ENCODE data around the gene BBS9.

The BBS9 gene

DNA sequence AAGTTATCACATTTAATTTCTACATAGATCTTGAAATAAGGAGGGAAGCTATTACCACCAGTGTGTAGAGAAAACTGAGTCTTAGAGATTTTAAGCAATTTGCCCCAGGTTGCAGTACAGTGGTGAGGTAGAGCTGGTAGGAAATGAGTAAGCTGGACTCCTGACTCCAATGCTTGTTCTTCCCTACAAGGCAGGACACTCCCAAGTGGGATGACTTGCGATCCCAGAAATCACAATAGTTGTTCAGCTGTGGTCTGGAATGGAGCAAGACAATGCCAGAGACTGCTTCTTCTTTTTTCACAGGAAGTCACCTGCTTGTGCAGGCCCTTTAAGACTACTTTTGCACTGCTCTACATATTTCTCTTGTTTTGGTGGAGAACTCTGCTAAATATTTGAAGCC, 448.8 kb downstream of the BBS9 start:
- DNase-seq = no peak

DNA sequence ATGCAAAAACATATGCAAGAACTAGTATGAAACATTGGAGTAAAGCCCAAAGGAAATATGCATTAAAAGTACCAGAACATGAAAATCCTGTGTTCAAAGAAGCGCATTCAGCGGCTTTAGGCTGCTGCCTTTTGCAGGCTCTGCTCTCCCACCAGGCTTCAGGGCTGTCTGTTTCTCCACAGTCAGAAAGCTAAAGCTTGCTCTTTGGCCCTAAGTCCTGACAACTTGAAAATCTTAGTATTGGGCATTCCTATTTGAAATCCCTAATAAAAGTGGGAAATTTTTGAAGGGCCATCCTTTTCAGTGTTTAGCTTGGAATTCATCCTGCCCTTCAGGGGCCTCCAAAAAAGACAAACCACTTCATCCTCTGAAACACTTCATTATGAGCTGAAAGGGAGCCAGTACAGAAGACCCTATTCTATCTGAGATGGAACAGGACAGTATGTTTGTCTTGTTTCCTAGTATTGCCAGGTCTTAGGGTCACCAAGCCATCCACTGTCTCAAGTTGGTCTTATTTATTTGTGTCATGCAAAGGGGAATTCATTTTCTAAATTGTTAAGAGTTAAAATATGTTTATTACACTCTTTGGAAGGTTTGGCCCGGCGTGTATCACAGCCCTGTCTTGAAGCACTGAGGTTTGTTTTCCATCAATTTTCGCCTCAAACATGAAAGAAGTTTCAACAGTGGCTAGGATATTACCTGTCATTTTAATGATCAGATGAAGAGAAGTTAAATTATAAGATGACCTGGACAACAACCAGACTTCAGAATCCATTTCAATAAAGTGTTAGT, 449.7 kb downstream of the BBS9 start:
- DNase-seq = no peak

DNA sequence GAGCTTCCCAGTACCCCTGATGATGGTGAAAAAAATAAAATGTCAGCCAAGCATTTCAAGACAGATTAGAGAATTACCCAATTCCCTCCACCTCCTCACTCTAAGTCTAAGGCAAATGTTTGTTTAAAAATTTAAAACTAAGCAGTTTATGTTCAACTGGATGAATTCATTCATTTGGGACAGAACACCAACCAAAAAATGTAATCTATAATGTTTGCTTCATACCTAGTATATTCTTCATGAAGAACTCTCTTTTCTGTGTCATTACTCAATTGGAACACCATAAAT, 450.3 kb downstream of the BBS9 start:
- no peak for DNase-seq

DNA sequence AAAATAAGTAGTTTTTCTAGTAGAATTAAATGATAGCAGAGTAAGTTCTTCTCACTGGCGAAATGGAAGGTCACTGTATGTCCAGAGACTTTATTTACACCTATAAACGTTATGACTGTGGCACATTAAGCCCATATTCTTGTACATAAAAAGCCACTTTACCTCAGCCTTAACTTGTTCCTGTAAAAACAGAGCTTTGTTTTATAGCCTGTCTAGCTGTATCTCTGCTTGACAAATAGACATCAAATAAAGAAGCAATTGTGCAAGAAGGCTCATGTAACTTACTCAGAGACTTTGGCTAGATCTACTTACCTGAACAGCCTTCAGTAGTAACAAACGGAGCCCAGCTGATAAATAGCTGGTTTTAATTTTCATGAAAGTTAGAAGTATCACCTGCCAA, 451.9 kb downstream of the BBS9 start:
- DNase-seq = no peak

DNA sequence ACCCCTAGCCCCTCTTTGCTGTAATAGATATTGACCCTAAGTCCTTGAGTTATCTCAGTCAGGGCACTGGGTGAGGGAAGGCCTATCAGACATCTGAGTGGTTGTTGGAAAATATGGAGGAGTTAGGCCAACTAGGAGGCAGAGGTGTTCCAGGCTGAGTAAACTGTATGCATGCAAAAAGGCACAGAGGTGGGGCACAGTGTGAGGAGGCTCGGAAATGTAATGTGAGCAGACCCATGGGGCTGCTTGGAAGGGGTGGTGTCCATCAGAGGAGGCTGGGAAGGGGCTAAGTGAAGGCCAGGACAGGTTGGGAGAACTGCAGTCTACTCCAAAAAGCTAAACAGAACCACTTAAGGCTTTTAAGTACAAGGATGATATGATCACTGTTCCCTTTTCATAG, 452.7 kb downstream of the BBS9 start:
- no peak for DNase-seq

DNA sequence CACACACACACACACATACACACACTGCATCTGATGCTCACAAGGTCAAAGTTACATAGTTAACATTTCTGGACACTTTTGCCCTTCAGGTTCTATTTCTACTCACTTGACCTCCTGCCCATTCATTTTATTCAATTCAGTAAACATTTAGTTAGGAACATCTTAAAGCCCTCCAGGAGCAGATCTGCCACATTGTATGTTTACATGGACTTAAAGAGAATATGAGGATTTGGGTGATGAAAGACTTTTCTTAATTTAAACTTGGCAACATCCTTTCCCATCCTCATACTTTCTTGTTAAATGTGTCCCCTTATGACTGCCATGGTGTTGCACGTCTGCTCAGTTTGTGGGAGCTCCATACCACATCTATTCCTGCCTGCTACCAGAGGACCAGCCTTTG, 453.2 kb downstream of the BBS9 start:
- DNase-seq = no peak

DNA sequence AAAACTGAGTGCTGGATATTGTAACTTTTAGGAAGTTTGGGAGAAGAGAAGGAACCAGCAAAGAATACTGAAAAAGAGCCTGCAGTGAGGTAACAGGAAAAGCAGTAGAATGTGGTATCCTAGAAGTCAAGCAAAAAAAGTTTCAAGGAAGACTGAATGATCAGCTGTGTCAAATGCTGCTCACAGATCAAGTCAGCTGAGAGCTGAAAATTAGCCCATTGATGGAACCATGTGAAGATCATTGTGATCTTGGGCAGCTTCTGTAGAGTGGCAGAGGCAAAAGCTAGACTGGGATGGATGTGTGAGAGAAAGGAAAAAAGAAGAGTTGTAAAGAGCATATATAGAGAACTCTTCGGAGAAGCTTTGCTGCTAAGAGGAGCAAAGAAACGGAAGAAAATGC, 460.5 kb downstream of the BBS9 start:
- DNase-seq = no peak

DNA sequence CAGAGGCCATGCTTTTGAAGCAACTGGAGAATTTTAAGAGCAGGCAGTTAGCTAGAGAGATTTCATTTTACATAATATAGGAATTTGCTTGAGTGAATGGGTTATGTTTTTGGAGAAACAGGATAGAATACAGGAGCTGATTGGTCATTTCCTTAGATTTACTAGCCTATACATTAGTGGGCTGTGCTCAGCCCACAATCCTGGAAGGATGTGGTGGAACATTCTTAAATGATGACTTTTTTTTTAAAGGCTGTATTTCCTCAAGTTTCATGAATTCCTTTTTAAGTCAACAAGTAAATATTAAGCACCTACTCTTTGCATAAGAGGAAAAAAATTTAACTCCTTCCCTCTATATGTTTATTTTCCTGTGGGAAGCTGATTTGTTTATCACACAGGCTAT, 461.6 kb downstream of the BBS9 start:
- DNase-seq = no peak

DNA sequence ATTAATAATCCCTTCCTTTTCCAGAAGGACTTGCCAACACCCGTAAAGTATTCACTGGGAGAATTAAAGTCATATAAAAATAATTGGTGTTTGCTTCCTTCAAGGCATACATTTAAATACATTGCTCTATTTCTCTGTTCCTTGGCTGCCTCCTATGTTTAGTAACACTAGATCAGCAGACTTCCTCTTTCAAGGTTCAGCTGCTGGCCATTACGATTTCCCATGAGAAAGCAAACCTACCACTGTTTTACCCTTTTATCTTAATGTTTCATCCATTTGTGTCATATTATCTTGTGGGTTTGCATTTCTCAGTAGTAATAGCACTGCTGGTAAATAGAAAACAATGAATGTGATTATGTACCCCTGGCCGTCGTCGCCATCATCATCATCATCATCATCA, 462.1 kb downstream of the BBS9 start:
- DNase-seq = no peak

DNA sequence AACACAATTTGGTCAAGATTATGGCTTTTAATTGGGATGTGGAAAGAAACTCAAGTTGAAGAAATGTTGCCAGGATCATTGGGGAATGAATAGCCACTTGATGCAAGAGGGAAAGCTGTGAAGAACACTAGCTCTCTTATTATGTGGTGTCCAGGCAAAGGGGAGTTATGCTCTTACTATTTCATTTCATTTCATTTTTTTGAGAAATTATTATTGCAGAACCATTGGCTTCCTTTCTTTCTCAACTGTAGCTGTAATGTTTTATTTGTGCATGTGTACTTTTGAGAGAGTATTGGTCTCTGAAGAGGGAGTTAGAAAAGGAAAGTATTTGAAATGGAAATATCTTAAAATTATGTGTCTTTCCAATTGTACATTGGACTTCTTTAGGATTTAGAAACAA, 463.4 kb downstream of the BBS9 start:
- DNase-seq = no peak

DNA sequence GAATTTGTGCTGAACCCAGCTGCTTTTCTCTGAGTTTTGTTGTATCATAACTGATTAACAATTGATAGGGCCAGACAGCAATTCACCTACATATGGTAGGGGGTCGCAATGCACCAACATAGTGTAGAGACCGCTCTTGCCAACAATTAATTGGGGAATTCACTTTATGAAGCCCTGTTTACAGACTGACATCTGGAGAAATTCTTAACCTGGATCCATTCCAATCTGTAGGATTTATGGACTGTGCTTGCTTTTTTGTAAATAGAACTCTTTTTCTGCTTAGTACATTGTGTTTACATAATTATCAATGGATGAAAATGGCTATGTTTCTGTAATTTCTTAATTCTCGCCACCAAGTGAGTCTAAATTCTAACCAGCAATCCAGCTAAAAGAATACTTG, 464.2 kb downstream of the BBS9 start:
- DNase-seq = no peak

DNA sequence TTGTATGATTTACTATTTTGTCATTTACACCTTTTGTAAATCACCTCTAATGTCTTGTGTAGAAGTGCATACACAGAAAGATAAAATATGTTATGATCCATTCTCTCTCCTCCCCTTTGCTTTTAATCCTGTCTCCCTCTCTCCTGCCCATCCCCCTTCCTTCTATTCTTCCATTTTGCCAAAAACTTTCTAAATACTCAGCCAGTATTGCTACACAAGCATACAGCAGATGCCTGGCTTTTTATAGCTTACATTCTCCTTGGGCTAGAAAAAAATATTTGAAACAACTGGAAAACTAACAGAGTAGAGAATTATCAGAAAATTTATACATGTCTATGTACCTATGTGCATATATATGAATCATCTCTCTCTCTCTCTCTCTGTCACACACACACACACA, 467.3 kb downstream of the BBS9 start:
- no peak for DNase-seq

DNA sequence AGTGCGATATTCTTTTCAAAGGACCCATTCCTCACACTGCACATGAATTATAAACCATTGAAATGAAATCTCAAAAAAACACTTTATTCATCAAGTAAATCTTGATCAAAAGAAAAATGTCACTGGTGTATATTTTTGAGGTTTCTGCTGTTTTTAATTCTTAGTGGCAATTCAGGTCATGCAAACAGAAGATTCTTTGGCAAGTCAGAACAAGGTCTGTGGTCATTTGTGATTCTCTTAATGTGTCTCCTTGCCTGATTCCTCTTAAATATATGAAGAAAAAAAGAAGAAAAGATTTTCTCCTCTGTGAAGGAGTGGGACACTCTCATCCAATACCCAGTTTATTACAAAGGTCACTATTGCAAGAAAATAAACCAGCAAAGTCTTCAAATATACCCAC, 467.8 kb downstream of the BBS9 start:
- DNase-seq = no peak

DNA sequence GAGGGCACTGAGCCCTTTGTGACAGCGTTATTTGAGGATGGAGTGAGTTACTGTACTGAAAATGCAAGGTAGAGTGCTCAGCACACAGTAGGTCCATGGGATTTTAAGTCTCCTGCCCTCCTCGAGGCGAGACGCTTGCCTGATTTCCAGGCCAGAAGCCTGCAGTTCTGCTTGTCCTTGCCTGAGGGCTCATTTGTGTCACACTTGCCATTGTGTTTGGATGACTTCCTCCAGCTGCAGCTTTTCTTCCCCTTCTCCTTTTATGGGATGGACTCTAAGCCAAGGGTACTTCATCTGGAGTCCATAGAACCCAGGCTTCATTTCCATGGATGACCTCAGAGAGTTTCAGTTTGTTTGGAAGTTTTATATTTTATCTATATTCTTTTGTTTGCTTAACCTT, 471.7 kb downstream of the BBS9 start:
- DNase-seq = no peak

DNA sequence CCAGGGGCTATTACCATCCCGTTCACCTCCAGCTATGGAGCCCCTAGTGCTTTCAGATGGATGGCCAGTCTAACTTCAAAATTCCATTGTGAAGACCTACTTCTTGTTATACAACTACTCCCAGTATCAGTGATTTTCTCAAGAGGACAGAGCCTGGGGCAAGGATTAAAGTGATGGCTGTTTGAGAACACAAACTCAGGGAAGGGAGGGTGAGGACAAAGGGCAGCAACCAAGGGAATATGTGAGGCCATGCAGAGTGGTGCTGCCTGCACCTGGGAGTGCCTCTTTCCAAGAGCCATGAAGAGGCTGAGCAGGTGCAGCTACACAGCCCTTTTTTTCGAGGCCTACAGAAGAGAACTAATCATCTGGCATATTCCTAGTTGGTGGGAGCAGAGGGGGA, 472.5 kb downstream of the BBS9 start:
- DNase-seq = no peak

DNA sequence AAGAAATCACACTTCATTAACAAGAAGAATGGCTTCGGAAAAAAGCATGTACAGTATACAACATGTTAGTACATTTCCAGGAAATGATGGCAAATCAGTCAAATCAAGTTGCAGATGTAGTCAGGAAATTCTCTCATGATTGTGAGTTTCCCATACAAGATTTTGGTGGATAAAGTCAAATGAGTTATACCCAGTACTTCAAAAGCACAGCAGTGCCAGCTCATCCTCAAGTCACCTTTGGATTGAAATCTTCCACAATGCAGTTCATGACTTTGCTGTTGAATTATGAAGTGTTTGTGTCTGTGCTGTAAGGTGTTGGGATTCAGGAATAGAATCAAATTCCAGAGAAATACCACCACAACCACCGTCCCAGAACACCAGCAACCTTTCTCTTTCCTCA, 474.7 kb downstream of the BBS9 start:
- DNase-seq = no peak

DNA sequence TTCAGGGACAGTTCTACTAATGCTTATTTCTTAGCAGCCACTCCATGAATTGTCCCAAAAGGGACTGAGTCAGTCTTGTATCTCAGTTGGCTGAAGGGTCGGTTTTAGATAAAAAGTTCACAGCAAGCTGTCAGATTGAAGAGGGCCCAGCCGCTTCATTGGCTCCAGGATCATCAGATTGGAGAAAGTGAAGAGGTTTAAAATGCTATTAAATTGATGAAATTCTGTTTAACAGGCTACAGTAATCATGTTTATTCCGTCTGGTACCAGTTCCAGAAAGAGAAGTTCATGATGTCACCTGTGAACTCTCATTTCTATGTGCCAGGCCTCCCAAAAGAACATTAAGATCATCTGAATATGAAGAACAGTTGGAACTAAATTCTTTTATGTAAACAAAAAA, 481.6 kb downstream of the BBS9 start:
- DNase-seq = no peak

DNA sequence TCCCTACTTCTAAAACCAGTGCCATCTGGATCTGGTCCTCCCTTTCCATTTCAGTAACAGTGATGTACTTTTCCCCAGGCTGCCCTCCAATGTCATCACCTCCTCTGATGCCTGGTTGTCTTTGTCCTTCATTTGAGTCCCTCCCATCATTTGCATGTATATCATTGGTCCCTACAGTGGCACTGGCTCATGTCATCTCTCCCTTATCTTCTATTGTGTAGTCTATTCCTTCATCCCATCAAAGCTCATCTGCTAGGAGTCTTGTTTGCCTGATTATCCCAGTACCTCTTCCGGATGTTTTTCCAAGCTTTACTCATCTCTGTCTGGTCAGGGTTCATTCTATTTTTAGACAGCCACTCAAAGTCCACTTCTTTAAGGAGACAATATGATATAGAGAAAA, 483.1 kb downstream of the BBS9 start:
- DNase-seq = no peak

DNA sequence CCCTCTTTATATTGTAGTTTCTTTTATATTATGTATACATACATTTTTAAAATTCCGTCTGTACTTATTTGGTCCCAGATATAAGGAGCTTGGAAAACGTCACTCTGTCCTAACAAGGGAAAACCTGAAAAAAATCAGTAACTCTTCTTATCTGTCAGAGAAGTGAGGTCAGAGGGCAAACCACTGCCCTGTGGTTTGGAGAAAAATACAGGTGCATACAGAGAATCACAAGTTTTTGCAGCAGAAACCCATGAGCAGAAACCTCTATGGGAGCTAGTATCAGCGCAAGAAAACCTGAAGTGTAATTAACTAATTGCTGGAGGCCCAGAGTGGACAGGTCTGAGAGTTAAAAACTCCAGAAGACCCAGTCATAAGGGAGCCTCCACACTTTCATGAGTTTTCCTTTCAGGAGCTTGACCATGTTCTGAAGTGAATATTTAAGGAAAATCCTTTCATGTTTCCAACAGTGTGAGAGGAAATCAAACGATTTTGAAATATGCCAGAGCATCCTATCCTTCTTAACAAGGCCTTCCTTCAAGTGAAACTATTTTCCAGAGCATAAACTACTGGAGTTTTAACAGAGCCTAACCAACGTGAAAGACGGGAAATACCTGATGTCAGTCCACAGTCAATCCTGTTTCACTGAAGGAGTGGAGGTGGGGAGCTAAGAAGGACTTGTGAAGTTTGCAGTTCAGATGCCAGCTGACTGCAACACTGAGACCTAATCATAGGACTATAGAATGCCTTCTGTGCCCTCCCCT, 485.2 kb downstream of the BBS9 start:
- no peak for DNase-seq

DNA sequence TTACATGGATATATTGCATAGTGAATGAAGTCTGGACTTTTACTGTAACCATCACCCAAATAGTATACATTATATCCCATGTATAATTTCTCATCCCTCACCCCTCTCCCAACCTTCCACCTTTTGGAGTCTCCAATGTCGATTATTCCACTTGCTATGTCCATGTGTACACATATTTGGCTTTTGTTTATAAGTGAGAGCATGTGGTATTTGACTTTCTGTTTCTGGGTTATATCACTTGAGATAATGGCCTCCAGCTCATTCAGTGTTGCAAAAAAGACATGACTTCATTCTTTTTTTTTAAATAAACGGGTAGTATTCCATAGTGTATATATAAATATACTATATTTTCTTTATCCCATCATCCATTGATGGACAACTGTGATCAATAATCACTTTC, 487.4 kb downstream of the BBS9 start:
- DNase-seq = no peak

DNA sequence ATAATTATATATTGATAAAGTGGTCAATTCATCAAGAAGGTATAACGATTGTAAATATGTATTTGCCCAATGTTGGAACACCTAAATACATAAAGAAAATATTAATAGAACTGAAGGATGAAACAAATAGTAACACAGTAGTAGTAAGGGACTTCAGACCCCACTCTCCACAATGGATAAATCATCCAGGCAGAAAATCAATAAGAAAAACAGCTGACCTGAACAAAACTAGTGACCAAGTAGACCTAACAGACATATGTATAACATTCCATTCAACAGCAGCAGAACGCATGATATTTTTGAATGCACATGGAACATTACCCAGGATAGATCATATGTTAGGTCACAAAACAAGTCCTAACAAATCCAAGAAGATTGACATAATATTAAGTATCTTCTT, 489.9 kb downstream of the BBS9 start:
- no peak for DNase-seq

DNA sequence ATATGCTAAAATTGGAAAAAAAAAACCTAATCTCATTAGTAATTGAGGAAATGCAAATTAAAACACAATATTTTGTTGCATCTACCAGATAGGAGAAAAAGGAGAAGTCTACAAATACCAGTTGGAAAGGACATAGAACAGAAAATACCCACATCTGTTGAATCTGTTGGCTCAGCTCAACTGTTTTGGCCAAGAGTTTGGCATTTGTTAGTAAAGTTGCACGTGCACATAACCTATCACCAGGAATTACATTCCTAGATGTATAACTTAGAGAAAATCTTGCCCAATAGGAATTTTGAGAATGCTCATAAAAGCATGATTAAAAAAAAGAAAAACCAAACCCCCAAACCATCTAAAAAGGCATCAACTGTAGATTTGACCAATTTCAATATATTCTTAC, 493.9 kb downstream of the BBS9 start:
- no peak for DNase-seq

DNA sequence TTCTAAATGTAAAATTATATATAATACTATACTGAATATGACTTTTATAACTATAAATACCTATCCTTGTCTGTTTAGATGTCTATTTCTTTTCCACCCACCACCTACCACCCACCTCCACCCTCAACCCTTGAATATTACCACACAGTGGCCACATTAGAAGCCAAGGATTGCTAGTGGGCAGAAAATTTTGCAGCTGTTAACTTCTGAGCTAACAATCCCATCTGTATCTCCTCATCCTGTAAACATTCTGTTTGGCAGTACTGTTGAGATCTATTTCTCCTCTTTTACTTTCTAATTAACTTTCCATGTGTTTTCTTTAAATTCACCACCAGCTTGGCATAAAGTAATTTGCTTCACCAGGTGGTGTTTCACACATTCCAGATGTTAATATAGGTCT, 494.9 kb downstream of the BBS9 start:
- no peak for DNase-seq

DNA sequence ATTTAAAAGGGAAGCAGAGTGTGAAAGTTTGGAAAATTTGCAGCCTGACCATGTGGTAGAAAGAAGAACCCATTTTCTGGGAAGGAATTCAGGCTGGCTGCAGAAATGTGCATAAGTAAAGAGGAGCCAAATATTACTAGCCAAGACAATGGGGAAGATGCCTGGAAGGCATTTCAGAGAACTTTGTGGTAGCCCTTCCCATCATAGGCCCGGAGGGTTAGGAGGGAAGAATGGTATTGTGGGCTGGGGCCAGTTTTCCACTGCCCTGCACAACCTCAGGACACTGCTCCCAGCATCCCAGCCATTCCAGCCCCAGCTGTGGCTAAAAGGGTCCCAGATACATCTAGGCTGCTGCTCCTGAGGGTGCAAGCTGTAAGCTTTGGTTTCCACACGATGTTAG, 497.5 kb downstream of the BBS9 start:
- no peak for DNase-seq

DNA sequence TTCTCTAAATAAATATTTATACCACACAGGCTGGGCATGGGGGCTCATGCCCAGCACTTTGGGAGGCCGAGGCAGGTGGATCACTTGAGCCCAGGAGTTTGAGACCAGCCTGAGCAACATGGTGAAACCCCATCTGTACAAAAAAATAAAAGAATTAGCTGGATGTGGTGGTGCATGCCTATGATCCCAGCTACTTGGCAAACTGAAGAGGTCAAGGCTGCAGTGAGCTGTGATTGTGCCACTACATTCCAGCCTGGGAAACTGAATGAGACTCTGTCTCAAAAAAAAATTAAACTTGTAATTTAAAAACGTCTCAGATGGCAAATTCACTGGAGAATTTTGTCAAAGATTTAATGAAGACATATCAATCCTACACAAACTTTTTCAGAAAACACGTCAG, 498.4 kb downstream of the BBS9 start:
- DNase-seq = no peak
